Panc1 (cell line): ENCODE results near the gene NDNF.

Experiments used
- CTCF ChIP-seq: fragments of 450-650 bp; IDR thresholded peaks from 2 replicates; pipeline ENCODE4 v1.5.1; 2017; ENCODE audit warnings: mild to moderate bottlenecking
- POLR2AphosphoS5 ChIP-seq: IDR thresholded peaks from 2 replicates; pipeline ENCODE4 v1.6.1; 2012; ENCODE audit warnings: mild to moderate bottlenecking, low read depth, low read length, moderate library complexity
- SIN3A ChIP-seq: IDR thresholded peaks from 2 replicates; pipeline ENCODE4 v1.6.1; 2012; ENCODE audit warnings: low read depth, mild to moderate bottlenecking, low read length, moderate library complexity, borderline replicate concordance; ENCODE audit not compliant: insufficient read depth
- TF ChIP-seq, protein P1 (sequence below), 2 experiments: IDR thresholded peaks; 2 replicates each; pipeline ENCODE4 v1.6.1; 2011 to 2012; ENCODE audit warnings: low read depth in 2 of 2, control low read depth in 1 of 2, low read length in 1 of 2, mild to moderate bottlenecking in 1 of 2, moderate library complexity in 1 of 2; ENCODE audit not compliant: insufficient read depth in 1 of 2

DNA sequence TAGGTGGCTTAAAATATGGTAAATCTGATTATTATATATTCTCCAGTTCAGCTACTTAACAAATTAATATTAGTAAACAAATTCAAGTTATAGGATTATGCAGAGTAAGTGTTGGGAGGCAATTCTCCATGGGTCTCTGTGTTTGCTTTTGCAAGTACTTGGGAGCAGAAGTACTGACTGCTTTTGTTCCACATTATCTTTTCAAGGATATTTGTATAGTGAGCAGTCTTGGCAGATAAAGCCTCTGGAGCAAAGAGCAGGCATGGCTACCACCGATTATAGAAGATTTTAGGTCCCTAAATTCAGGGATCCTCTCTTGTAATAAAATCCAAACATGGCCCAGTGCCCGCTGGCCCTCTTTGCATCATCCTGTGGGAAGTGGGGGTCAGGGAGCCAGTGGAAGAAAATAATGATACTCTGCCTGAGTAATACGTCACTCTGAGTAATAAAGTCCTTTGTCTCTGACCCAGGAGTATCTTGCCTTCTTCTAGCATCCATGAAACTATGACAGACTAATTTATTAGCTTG lies 23.2 kb downstream of the NDNF start:
- TF ChIP-seq CTCF (no peak), SIN3A (no peak), POLR2AphosphoS5 (no peak)
- TF ChIP-seq, protein P1, sequence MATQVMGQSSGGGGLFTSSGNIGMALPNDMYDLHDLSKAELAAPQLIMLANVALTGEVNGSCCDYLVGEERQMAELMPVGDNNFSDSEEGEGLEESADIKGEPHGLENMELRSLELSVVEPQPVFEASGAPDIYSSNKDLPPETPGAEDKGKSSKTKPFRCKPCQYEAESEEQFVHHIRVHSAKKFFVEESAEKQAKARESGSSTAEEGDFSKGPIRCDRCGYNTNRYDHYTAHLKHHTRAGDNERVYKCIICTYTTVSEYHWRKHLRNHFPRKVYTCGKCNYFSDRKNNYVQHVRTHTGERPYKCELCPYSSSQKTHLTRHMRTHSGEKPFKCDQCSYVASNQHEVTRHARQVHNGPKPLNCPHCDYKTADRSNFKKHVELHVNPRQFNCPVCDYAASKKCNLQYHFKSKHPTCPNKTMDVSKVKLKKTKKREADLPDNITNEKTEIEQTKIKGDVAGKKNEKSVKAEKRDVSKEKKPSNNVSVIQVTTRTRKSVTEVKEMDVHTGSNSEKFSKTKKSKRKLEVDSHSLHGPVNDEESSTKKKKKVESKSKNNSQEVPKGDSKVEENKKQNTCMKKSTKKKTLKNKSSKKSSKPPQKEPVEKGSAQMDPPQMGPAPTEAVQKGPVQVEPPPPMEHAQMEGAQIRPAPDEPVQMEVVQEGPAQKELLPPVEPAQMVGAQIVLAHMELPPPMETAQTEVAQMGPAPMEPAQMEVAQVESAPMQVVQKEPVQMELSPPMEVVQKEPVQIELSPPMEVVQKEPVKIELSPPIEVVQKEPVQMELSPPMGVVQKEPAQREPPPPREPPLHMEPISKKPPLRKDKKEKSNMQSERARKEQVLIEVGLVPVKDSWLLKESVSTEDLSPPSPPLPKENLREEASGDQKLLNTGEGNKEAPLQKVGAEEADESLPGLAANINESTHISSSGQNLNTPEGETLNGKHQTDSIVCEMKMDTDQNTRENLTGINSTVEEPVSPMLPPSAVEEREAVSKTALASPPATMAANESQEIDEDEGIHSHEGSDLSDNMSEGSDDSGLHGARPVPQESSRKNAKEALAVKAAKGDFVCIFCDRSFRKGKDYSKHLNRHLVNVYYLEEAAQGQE (IDR thresholded peaks at IDR 0.05; ENCODE audit: insufficient read depth in 1 of 2, low read depth in 2 of 2, low read length in 1 of 2) = no peak
